Right cardiac atrium (tissue), 5 donors: ENCODE data around the gene GBE1. TPM values are rescaled to one million over a fixed set of nuclear protein-coding genes. Genes with fewer than 3 reads are reported as not detected.

ENCODE experiments used
- ATAC-seq, 2 donors: fragments of 200-7000 bp; cut with Tn5 transposase; one replicate each; pipeline versions ENCODE4 v1.8.0 to v1.9.1; 2020; ENCODE audit warnings: moderate library complexity in 2 of 2, mild to moderate bottlenecking in 1 of 2
- DNase-seq, 3 donors: peaks; one replicate each; pipeline ENCODE4 v3.0.0-alpha.2; 2020
- H3K27ac ChIP-seq: one replicate; pipeline ENCODE4 v1.5.1; 2013; ENCODE audit warnings: mild to moderate bottlenecking, low read length, control low read depth, moderate library complexity
- H3K27me3 ChIP-seq: one replicate; pipeline ENCODE4 v1.6.1; 2013; ENCODE audit not compliant: control insufficient read depth, insufficient read depth
- H3K4me1 ChIP-seq: one replicate; pipeline ENCODE4 v1.6.1; 2013; ENCODE audit warnings: low read length; ENCODE audit not compliant: control insufficient read depth, insufficient read depth
- H3K4me3 ChIP-seq: one replicate; pipeline ENCODE4 v1.5.1; 2013; ENCODE audit warnings: low read length, control low read depth
- H3K9me3 ChIP-seq: one replicate; pipeline ENCODE4 v1.6.1; 2013; ENCODE audit warnings: low read length; ENCODE audit not compliant: control insufficient read depth
- WGBS: extraction: QIAGEN DNeasy Blood & Tissue Kit; methylation state at CpG from one replicate; pipeline ENCODE4 v1.1.7; 2013; 5-methylcytosine and 5-hydroxymethylcytosine counted together
- intact Hi-C, 4 donors: fragments of 100-400 bp; cut with DNase I; formaldehyde crosslinking; loops; one replicate each; pipeline versions ENCODE4 v1.11.0 to v1.14.0; 2022 to 2023
- polyA plus RNA-seq: library from polyadenylated mRNA; stranded (reverse); fragments of 200-250 nt; gene quantifications from one replicate; pipeline ENCODE4 v1.2.3, GENCODE V29; 2013
- total RNA-seq, 4 donors: library from RNA; stranded (reverse); fragmentation: NEBNext Ultra II Directional; extraction: Animal tissue kit (Norgen Biotek cat#: 25700); gene quantifications; one replicate each; pipeline ENCODE4 v1.2.1, GENCODE V29; 2021
- donor health status: healthy with polysubstance abuse.
- donor health status: DM: no; HTN: yes; CAD: no.
- donor health status: DM: no; HTN: no; CAD: no.
- donor health status: DM: no; HTN: yes; CAD: no; lungs with severe emphysema.
- donor health status: DM: yes; HTN: yes; CAD: no.

GBE1 gene
- total and polyA plus RNA-seq, 5 donors, result 38.2 to 73.0 (median 51.4) TPM

- Histone ChIP-seq H3K4me1 (no peaks in the 10 kb centered on the region), H3K4me3 (no peak overlapping the region), H3K27me3 (no peaks in the 10 kb centered on the region), H3K9me3 (no peaks in the 10 kb centered on the region), H3K27ac (no peak overlapping the region)
- intact Hi-C loops, result no loop called here
- no peak for DNase-seq
- ATAC-seq, result no peak
- WGBS, result 96% methylated on average over 5 of the region's 5 CpGs
These were observed 140.6 kb downstream of the GBE1 start for GRCh38 chr3:81620849-81621248.

GRCh38 chr3:81612768-81613167 is 148.7 kb downstream of the GBE1 start:
- 97% methylated on average over 3 of the region's 3 CpGs for WGBS
- no peak overlapping the region for H3K27ac ChIP-seq
- intact Hi-C loops, result no loop called here
- no peak for DNase-seq
- no peak overlapping the region for H3K4me3 ChIP-seq
- no peaks in the 10 kb centered on the region for H3K4me1 ChIP-seq
- H3K27me3 ChIP-seq, result no peaks in the 10 kb centered on the region
- no peaks in the 10 kb centered on the region for H3K9me3 ChIP-seq
- ATAC-seq, result no peak

- DNase-seq (no peak), ATAC-seq (no peak)
- intact Hi-C loops, result no loop called here
- Histone ChIP-seq H3K27me3 (no peaks in the 10 kb centered on the region), H3K27ac (no peak overlapping the region), H3K4me3 (no peak overlapping the region), H3K9me3 (no peaks in the 10 kb centered on the region), H3K4me1 (no peaks in the 10 kb centered on the region)
- 63% methylated on average over 2 of the region's 2 CpGs for WGBS
These were observed 158.7 kb downstream of the GBE1 start for GRCh38 chr3:81602781-81603180.

- Histone ChIP-seq H3K9me3 (no peaks in the 10 kb centered on the region), H3K27ac (no peak overlapping the region), H3K27me3 (no peaks in the 10 kb centered on the region), H3K4me3 (no peak overlapping the region), H3K4me1 (no peaks in the 10 kb centered on the region)
- intact Hi-C loops, result no loop called here
- DNase-seq (no peak), ATAC-seq (no peak)
- WGBS, result 67% methylated on average over 2 of the region's 2 CpGs
These were observed 159.6 kb downstream of the GBE1 start for GRCh38 chr3:81601707-81602305.

- ATAC-seq, result no peak
- intact Hi-C loops, result no loop called here
- no peaks in the 10 kb centered on the region for H3K4me1 ChIP-seq
These were observed 169.3 kb downstream of the GBE1 start for GRCh38 chr3:81592101-81592500.

GRCh38 chr3:81585937-81586336 is 175.5 kb downstream of the GBE1 start:
- DNase-seq (no peak), ATAC-seq (no peak)
- Histone ChIP-seq H3K4me1 (no peaks in the 10 kb centered on the region), H3K27ac (no peak overlapping the region), H3K9me3 (no peaks in the 10 kb centered on the region), H3K27me3 (no peaks in the 10 kb centered on the region), H3K4me3 (no peak overlapping the region)
- 87% methylated on average over 5 of the region's 5 CpGs for WGBS
- intact Hi-C loops, result no loop called here

More at GRCh38 chr3:81592101-81592500, 169.3 kb downstream of the GBE1 start:
- Histone ChIP-seq H3K27me3 (no peaks in the 10 kb centered on the region), H3K4me3 (no peak overlapping the region), H3K27ac (no peak overlapping the region), H3K9me3 (no peaks in the 10 kb centered on the region)
- 97% methylated on average over 5 of the region's 5 CpGs for WGBS
- DNase-seq, result no peak

GRCh38 chr3:81585056-81585455 is 176.4 kb downstream of the GBE1 start:
- intact Hi-C loops, result no loop called here
- Histone ChIP-seq H3K4me3 (no peak overlapping the region), H3K27me3 (no peaks in the 10 kb centered on the region), H3K27ac (no peak overlapping the region), H3K9me3 (no peaks in the 10 kb centered on the region), H3K4me1 (no peaks in the 10 kb centered on the region)
- ATAC-seq (no peak), DNase-seq (no peak)
- WGBS, result 93% methylated on average over 2 of the region's 2 CpGs

- 58% methylated on average over 5 of the region's 5 CpGs for WGBS
- ATAC-seq, result peak in 1 of 2 donors; percentile 35
- DNase-seq, result peak in 2 of 3 donors; percentile 24 to 32
These were observed 179.4 kb downstream of the GBE1 start for GRCh38 chr3:81581966-81582599.

GRCh38 chr3:81580355-81580754 is 181.1 kb downstream of the GBE1 start:
- DNase-seq (no peak), ATAC-seq (peak; percentile 47 to 78)
- H3K27me3 ChIP-seq, result no peaks in the 10 kb centered on the region
- H3K4me3 ChIP-seq, result no peak overlapping the region
- no peaks in the 10 kb centered on the region for H3K4me1 ChIP-seq
- intact Hi-C loops, result no loop called here
- H3K27ac ChIP-seq, result no peak overlapping the region
- H3K9me3 ChIP-seq, result no peaks in the 10 kb centered on the region
- WGBS, result 37% methylated on average over 5 of the region's 5 CpGs

More at GRCh38 chr3:81581966-81582599, 179.4 kb downstream of the GBE1 start:
- no peaks in the 10 kb centered on the region for H3K9me3 ChIP-seq
- intact Hi-C loops, result no loop called here
- H3K4me1 ChIP-seq, result no peaks in the 10 kb centered on the region
- H3K27ac ChIP-seq, result no peak overlapping the region
- no peak overlapping the region for H3K4me3 ChIP-seq
- H3K27me3 ChIP-seq, result no peaks in the 10 kb centered on the region

- no peak for ATAC-seq
- WGBS, result 90% methylated on average over 2 of the region's 2 CpGs
- Histone ChIP-seq H3K27me3 (no peaks in the 10 kb centered on the region), H3K4me3 (no peak overlapping the region), H3K4me1 (no peaks in the 10 kb centered on the region), H3K27ac (no peak overlapping the region), H3K9me3 (no peaks in the 10 kb centered on the region)
- intact Hi-C loops, result no loop called here
- no peak for DNase-seq
These were observed 181.7 kb downstream of the GBE1 start for GRCh38 chr3:81579744-81580143.

- WGBS, result 100% methylated on average over 1 of the region's 1 CpG
- Histone ChIP-seq H3K9me3 (no peaks in the 10 kb centered on the region), H3K27ac (no peak overlapping the region), H3K4me3 (no peak overlapping the region), H3K4me1 (peaks cover 2% of the 10 kb centered on the region), H3K27me3 (no peaks in the 10 kb centered on the region)
- DNase-seq (no peak), ATAC-seq (no peak)
- intact Hi-C loops, result no loop called here
These were observed 189.2 kb downstream of the GBE1 start for GRCh38 chr3:81572201-81572756.
